CMK (cell line): ENCODE data around the gene PNP.
"Not testable (repeated sequence)": the region's sequence is repeated elsewhere in the genome, so short reads cannot be mapped to it uniquely, and the experiment has no call there.

Experiments
- DNase-seq: peaks from one replicate; pipeline ENCODE4 v3.0.0-alpha.2; 2010; ENCODE audit warnings: low read depth

The PNP gene

GRCh38 chr14:20469242-20469889 lies at the start of gene PNP:
Gene PNP, plus strand, starts transcription at chr14:20469406. Its CDS starts 119 bp downstream, at chr14:20469525.
- DNase-seq: peak; percentile 71

- no peak for DNase-seq
These were observed 49.8 kb upstream of the PNP start for GRCh38 chr14:20419419-20419818.

GRCh38 chr14:20421267-20421666 lies 47.9 kb upstream of the PNP start:
- no peak for DNase-seq

GRCh38 chr14:20422886-20423285 lies 46.3 kb upstream of the PNP start:
- DNase-seq: no peak

GRCh38 chr14:20424851-20425250 lies 44.4 kb upstream of the PNP start:
- DNase-seq: no peak

- DNase-seq: no peak
These were observed 41.8 kb upstream of the PNP start for GRCh38 chr14:20427231-20428009.

GRCh38 chr14:20428010-20428365 lies 41.2 kb upstream of the PNP start:
- DNase-seq: no peak

GRCh38 chr14:20428802-20429201 lies 40.4 kb upstream of the PNP start:
- no peak for DNase-seq

GRCh38 chr14:20429801-20430669 lies 39.2 kb upstream of the PNP start:
- DNase-seq: no peak

GRCh38 chr14:20434701-20435581 lies 34.3 kb upstream of the PNP start:
- no peak for DNase-seq

- DNase-seq: no peak
These were observed 33.4 kb upstream of the PNP start, which contains the start of gene KLHL33 for GRCh38 chr14:20435582-20436362. Gene KLHL33, minus strand, starts transcription at chr14:20436166. Its CDS starts 355 bp downstream, at chr14:20435811.

GRCh38 chr14:20436363-20436755 lies 32.8 kb upstream of the PNP start:
- DNase-seq: no peak

GRCh38 chr14:20438664-20439063 lies 30.5 kb upstream of the PNP start:
- DNase-seq: no peak

GRCh38 chr14:20440465-20440864 lies 28.7 kb upstream of the PNP start:
- DNase-seq: no peak

GRCh38 chr14:20440882-20441281 lies 28.3 kb upstream of the PNP start:
- peak; percentile 51 for DNase-seq

- DNase-seq: peak; percentile 54
These were observed 27.7 kb upstream of the PNP start for GRCh38 chr14:20441461-20441860.

- not testable (repeated sequence) for DNase-seq
These were observed 25.6 kb upstream of the PNP start for GRCh38 chr14:20443650-20444049.

- DNase-seq: no peak
These were observed 22.3 kb upstream of the PNP start for GRCh38 chr14:20446889-20447288.

GRCh38 chr14:20452831-20453230 lies 16.4 kb upstream of the PNP start:
- DNase-seq: not testable (repeated sequence)

GRCh38 chr14:20454516-20455354 lies 14.5 kb upstream of the PNP start, which contains the start of the genes APEX1 and OSGEP:
Gene APEX1, plus strand, starts transcription at chr14:20455226. Its CDS starts 420 bp downstream, at chr14:20455646.
Gene OSGEP, minus strand, starts transcription at chr14:20454812. Its CDS starts 129 bp downstream, at chr14:20454683.
- DNase-seq: peak; percentile 97
